PC-3 (cell line): ENCODE measurements around the gene MIEF1. TPM values are rescaled to one million over a fixed set of nuclear protein-coding genes. Genes with fewer than 3 reads are reported as not detected.

Experiments used
- ATAC-seq: fragments of 200-7000 bp; cut with Tn5 transposase; 2 replicates; pipeline ENCODE4 v1.9.1; 2020; ENCODE audit warnings: mild to moderate bottlenecking, moderate library complexity
- BruUV-seq: library from RNA; stranded (reverse); fragments of 400-500 nt; replicated peaks from 2 replicates; lab custom pipeline; 2021; lab: Mats Ljungman, UMichigan
- CTCF ChIA-PET: fragments of 300-600 bp; sonication (Branson Sonifier 250); formaldehyde crosslinking; loops from one replicate; lab custom pipeline; 2022; ENCODE audit warnings: antibody characterized with exemption; lab: Charles Lee
- POLR2A ChIA-PET: fragments of 300-600 bp; sonication (Branson Sonifier 250); formaldehyde crosslinking; loops from one replicate; lab custom pipeline; 2022; ENCODE audit warnings: antibody characterized with exemption; ENCODE audit not compliant: unreplicated experiment; lab: Charles Lee
- DNase-seq: peaks from one replicate; pipeline ENCODE4 v3.0.0-alpha.2; 2015
- H2AFZ ChIP-seq: fragments of 300-600 bp; sonication (generic); 2 replicates; pipeline ENCODE4 v1.6.0; 2016; ENCODE audit warnings: antibody characterized with exemption, low read length
- H3F3A ChIP-seq: fragments of 300-600 bp; sonication (generic); one replicate; pipeline ENCODE4 v1.6.0; 2017; ENCODE audit warnings: antibody characterized with exemption, low read length, control low read depth, mild to moderate bottlenecking; ENCODE audit not compliant: unreplicated experiment
- H3K27ac ChIP-seq: fragments of 300-600 bp; sonication (generic); 2 replicates; pipeline ENCODE4 v1.5.1; 2016; ENCODE audit warnings: mild to moderate bottlenecking, low read length
- H3K27me3 ChIP-seq: fragments of 300-600 bp; sonication (generic); 2 replicates; pipeline ENCODE4 v1.6.1; 2016; ENCODE audit warnings: low read length, mixed read lengths
- H3K36me3 ChIP-seq: fragments of 300-600 bp; sonication (generic); 2 replicates; pipeline ENCODE4 v1.6.1; 2016; ENCODE audit warnings: low read depth, mixed run types, low read length, mixed read lengths
- H3K4me1 ChIP-seq: fragments of 300-600 bp; sonication (generic); 2 replicates; pipeline ENCODE4 v1.5.1; 2016; ENCODE audit warnings: low read length; ENCODE audit not compliant: insufficient read depth
- H3K4me2 ChIP-seq: fragments of 300-600 bp; sonication (generic); 2 replicates; pipeline ENCODE4 v1.6.0; 2016; ENCODE audit warnings: low read length
- H3K4me3 ChIP-seq: fragments of 300-600 bp; sonication (generic); 2 replicates; pipeline ENCODE4 v1.5.1; 2016; ENCODE audit warnings: mild to moderate bottlenecking, low read length, mixed read lengths
- H3K79me2 ChIP-seq: fragments of 300-600 bp; sonication (generic); 2 replicates; pipeline ENCODE4 v1.6.1; 2017; ENCODE audit warnings: low read length, mixed read lengths
- H3K9ac ChIP-seq: fragments of 300-600 bp; sonication (generic); 2 replicates; pipeline ENCODE4 v1.6.0; 2016; ENCODE audit warnings: mild to moderate bottlenecking, low read length
- H3K9me2 ChIP-seq: fragments of 300-600 bp; sonication (generic); replicated peaks from 2 replicates; pipeline ENCODE4 v1.6.1; 2016; ENCODE audit warnings: mixed run types, low read length, mixed read lengths
- H3K9me3 ChIP-seq: fragments of 300-600 bp; sonication (generic); 2 replicates; pipeline ENCODE4 v1.6.1; 2016; ENCODE audit warnings: low read length, mixed read lengths
- H4K20me1 ChIP-seq: fragments of 300-600 bp; sonication (generic); 2 replicates; pipeline ENCODE4 v1.6.1; 2016; ENCODE audit warnings: low read length, mixed read lengths
- EZH2 ChIP-seq: fragments of 300-600 bp; sonication (generic); IDR thresholded peaks from one replicate; pipeline ENCODE4 v1.6.1; 2017; ENCODE audit warnings: antibody characterized with exemption, mild to moderate bottlenecking, low read length; ENCODE audit not compliant: unreplicated experiment
- EZH2phosphoT487 ChIP-seq: fragments of 300-600 bp; sonication (generic); IDR thresholded peaks from 2 replicates; pipeline ENCODE4 v1.6.1; 2018; ENCODE audit warnings: mild to moderate bottlenecking, antibody characterized with exemption, low read length, borderline replicate concordance
- intact Hi-C: fragments of 100-400 bp; cut with micrococcal nuclease; formaldehyde crosslinking; loops from 2 replicates; pipeline ENCODE4 v1.9.0; 2023
- total RNA-seq: library from RNA; depleted of rRNA; stranded (reverse); fragments of >200 nt; gene quantifications from 2 replicates; pipeline ENCODE4 v1.2.3, GENCODE V29; 2014
- TF ChIP-seq, protein P1 (sequence below): fragments of 300-600 bp; sonication (generic); conservative IDR thresholded peaks from 2 replicates; pipeline ENCODE4 v1.5.1; 2017; ENCODE audit warnings: antibody characterized with exemption, low read depth, mild to moderate bottlenecking, low read length

Gene MIEF1
- total RNA-seq, 1 experiment from 2014 or later, result 23.2 TPM

GRCh38 chr22:39481054-39481453 is 21.0 kb upstream of the MIEF1 start:
- H4K20me1 ChIP-seq, result no peaks in the 10 kb centered on the region
- no peaks in the 10 kb centered on the region for H3K9me3 ChIP-seq
- H3K27ac ChIP-seq, result no peak overlapping the region
- H3K4me3 ChIP-seq, result no peak overlapping the region
- H3F3A ChIP-seq, result no peaks in the 10 kb centered on the region
- intact Hi-C loops, result no loop called here
- H3K4me2 ChIP-seq, result no peak overlapping the region
- BruUV-seq, result no TSS peak
- no peak for ATAC-seq
- H3K9ac ChIP-seq, result no peak overlapping the region
- H3K27me3 ChIP-seq, result no peaks in the 10 kb centered on the region
- H3K9me2 ChIP-seq, result no peaks in the 10 kb centered on the region
- no peaks in the 10 kb centered on the region for H3K36me3 ChIP-seq
- TF ChIP-seq EZH2 (no peak), EZH2phosphoT487 (no peak)
- TF ChIP-seq, protein P1, sequence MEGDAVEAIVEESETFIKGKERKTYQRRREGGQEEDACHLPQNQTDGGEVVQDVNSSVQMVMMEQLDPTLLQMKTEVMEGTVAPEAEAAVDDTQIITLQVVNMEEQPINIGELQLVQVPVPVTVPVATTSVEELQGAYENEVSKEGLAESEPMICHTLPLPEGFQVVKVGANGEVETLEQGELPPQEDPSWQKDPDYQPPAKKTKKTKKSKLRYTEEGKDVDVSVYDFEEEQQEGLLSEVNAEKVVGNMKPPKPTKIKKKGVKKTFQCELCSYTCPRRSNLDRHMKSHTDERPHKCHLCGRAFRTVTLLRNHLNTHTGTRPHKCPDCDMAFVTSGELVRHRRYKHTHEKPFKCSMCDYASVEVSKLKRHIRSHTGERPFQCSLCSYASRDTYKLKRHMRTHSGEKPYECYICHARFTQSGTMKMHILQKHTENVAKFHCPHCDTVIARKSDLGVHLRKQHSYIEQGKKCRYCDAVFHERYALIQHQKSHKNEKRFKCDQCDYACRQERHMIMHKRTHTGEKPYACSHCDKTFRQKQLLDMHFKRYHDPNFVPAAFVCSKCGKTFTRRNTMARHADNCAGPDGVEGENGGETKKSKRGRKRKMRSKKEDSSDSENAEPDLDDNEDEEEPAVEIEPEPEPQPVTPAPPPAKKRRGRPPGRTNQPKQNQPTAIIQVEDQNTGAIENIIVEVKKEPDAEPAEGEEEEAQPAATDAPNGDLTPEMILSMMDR, result no peak
- ChIA-PET CTCF (no interaction called here), POLR2A (no interaction called here)
- DNase-seq, result no peak
- no peaks in the 10 kb centered on the region for H3K4me1 ChIP-seq
- H2AFZ ChIP-seq, result no peak overlapping the region
- H3K79me2 ChIP-seq, result no peaks in the 10 kb centered on the region

DNA sequence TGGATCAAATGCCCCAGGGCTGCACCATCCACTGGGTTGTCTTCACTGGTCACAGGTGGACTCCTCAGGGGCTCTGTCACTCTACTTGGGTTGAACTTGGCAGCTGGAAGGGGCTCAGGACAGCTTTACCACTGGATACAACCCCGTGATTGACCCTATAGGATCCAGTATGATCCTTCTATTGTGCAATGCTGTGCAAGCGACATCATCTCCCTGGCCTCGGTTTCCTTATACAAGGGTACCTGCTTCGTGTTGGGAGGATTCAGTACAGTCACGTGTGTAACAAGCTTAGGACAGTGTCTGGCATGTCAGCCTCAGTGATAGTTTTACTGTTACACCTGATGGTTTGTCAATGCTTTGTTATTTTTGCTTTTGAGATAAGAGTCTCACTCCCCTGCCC is 20.5 kb upstream of the MIEF1 start:
- no peaks in the 10 kb centered on the region for H3F3A ChIP-seq
- intact Hi-C loops, result no loop called here
- no peaks in the 10 kb centered on the region for H3K36me3 ChIP-seq
- H4K20me1 ChIP-seq, result no peaks in the 10 kb centered on the region
- no peak overlapping the region for H3K9ac ChIP-seq
- TF ChIP-seq, protein P1, result no peak
- TF ChIP-seq EZH2phosphoT487, result no peak
- no peak for TF ChIP-seq EZH2
- no TSS peak for BruUV-seq
- no peaks in the 10 kb centered on the region for H3K79me2 ChIP-seq
- no peak overlapping the region for H2AFZ ChIP-seq
- no peak overlapping the region for H3K27ac ChIP-seq
- no peak overlapping the region for H3K4me3 ChIP-seq
- CTCF ChIA-PET, result no interaction called here
- no peak overlapping the region for H3K4me2 ChIP-seq
- H3K9me2 ChIP-seq, result no peaks in the 10 kb centered on the region
- POLR2A ChIA-PET, result no interaction called here
- no peak for ATAC-seq
- no peak for DNase-seq
- no peaks in the 10 kb centered on the region for H3K9me3 ChIP-seq
- no peaks in the 10 kb centered on the region for H3K27me3 ChIP-seq
- no peaks in the 10 kb centered on the region for H3K4me1 ChIP-seq

GRCh38 chr22:39482768-39483167 is 19.3 kb upstream of the MIEF1 start:
- H3K27me3 ChIP-seq, result no peaks in the 10 kb centered on the region
- ATAC-seq (no peak), DNase-seq (no peak)
- no peaks in the 10 kb centered on the region for H3F3A ChIP-seq
- H3K9me2 ChIP-seq, result no peaks in the 10 kb centered on the region
- no peak overlapping the region for H3K9ac ChIP-seq
- H4K20me1 ChIP-seq, result no peaks in the 10 kb centered on the region
- no peaks in the 10 kb centered on the region for H3K4me1 ChIP-seq
- H2AFZ ChIP-seq, result no peak overlapping the region
- intact Hi-C loops, result no loop called here
- TF ChIP-seq EZH2 (no peak), EZH2phosphoT487 (no peak)
- TF ChIP-seq, protein P1, result no peak
- ChIA-PET POLR2A (no interaction called here), CTCF (no interaction called here)
- no peaks in the 10 kb centered on the region for H3K79me2 ChIP-seq
- no peaks in the 10 kb centered on the region for H3K36me3 ChIP-seq
- H3K4me2 ChIP-seq, result no peak overlapping the region
- no peaks in the 10 kb centered on the region for H3K9me3 ChIP-seq
- no peak overlapping the region for H3K4me3 ChIP-seq
- no peak overlapping the region for H3K27ac ChIP-seq
- BruUV-seq, result no TSS peak
